Neural crest cell (in vitro differentiated cells): Measurements from ENCODE around the gene ZP4. TPM values are rescaled to one million over a fixed set of nuclear protein-coding genes. Genes with fewer than 3 reads are reported as not detected.

Source experiments
- DNase-seq: peaks from one replicate; pipeline ENCODE4 v3.0.0; 2021; ENCODE audit warnings: low read depth, mixed read lengths, low spot score
- H3K27ac Mint-ChIP-seq: one replicate; pipeline ENCODE4 v1.8.0; 2021; ENCODE audit warnings: mild to moderate bottlenecking, mixed read lengths; ENCODE audit not compliant: unreplicated experiment
- H3K27me3 Mint-ChIP-seq: 2 replicates; pipeline ENCODE4 v1.8.0; 2021; ENCODE audit warnings: low read depth, mild to moderate bottlenecking, mixed read lengths
- H3K36me3 Mint-ChIP-seq: 2 replicates; pipeline ENCODE4 v1.8.0; 2021; ENCODE audit warnings: low read depth, mild to moderate bottlenecking, mixed read lengths
- H3K4me1 Mint-ChIP-seq: 2 replicates; pipeline ENCODE4 v1.8.0; 2021; ENCODE audit warnings: mixed read lengths
- H3K4me3 Mint-ChIP-seq: one replicate; pipeline ENCODE4 v1.8.0; 2021; ENCODE audit warnings: mild to moderate bottlenecking, mixed read lengths
- H3K9me3 Mint-ChIP-seq: 2 replicates; pipeline ENCODE4 v1.8.0; 2021; ENCODE audit warnings: mixed read lengths
- total RNA-seq: library from RNA; stranded (reverse); gene quantifications from 2 replicates; pipeline ENCODE4 v1.2.1, GENCODE V29; 2021
- TF ChIP-seq, protein P1 (sequence below): fragments of 200-600 bp; sonication (generic); conservative IDR thresholded peaks from 2 replicates; pipeline ENCODE4 v1.5.0; 2021; ENCODE audit warnings: antibody characterized with exemption, mild to moderate bottlenecking

The ZP4 gene
- total RNA-seq, 1 donor from 2014 or later: not detected

- Mint-ChIP-seq H3K36me3 (no peaks in the 10 kb centered on the region), H3K27me3 (no peaks in the 10 kb centered on the region), H3K9me3 (peaks cover 2% of the 10 kb centered on the region), H3K4me3 (no peak overlapping the region), H3K27ac (no peak overlapping the region), H3K4me1 (peaks cover 16% of the 10 kb centered on the region)
- no peak for DNase-seq
- TF ChIP-seq, protein P1, sequence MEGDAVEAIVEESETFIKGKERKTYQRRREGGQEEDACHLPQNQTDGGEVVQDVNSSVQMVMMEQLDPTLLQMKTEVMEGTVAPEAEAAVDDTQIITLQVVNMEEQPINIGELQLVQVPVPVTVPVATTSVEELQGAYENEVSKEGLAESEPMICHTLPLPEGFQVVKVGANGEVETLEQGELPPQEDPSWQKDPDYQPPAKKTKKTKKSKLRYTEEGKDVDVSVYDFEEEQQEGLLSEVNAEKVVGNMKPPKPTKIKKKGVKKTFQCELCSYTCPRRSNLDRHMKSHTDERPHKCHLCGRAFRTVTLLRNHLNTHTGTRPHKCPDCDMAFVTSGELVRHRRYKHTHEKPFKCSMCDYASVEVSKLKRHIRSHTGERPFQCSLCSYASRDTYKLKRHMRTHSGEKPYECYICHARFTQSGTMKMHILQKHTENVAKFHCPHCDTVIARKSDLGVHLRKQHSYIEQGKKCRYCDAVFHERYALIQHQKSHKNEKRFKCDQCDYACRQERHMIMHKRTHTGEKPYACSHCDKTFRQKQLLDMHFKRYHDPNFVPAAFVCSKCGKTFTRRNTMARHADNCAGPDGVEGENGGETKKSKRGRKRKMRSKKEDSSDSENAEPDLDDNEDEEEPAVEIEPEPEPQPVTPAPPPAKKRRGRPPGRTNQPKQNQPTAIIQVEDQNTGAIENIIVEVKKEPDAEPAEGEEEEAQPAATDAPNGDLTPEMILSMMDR: no peak
These were observed 12.3 kb downstream of the ZP4 start for GRCh38 chr1:237878406-237878805.

- no peak for DNase-seq
- no peaks in the 10 kb centered on the region for H3K36me3 Mint-ChIP-seq
- TF ChIP-seq, protein P1: no peak
- no peaks in the 10 kb centered on the region for H3K27me3 Mint-ChIP-seq
- no peak overlapping the region for H3K27ac Mint-ChIP-seq
- H3K4me1 Mint-ChIP-seq: peaks cover 21% of the 10 kb centered on the region
- H3K4me3 Mint-ChIP-seq: no peak overlapping the region
- no peaks in the 10 kb centered on the region for H3K9me3 Mint-ChIP-seq
These were observed 13.1 kb downstream of the ZP4 start for GRCh38 chr1:237877631-237878030.

GRCh38 chr1:237875291-237875690, 15.4 kb downstream of the ZP4 start:
- H3K9me3 Mint-ChIP-seq: peaks cover 4% of the 10 kb centered on the region
- no peak for DNase-seq
- H3K27me3 Mint-ChIP-seq: no peaks in the 10 kb centered on the region
- TF ChIP-seq, protein P1: no peak
- peaks cover 21% of the 10 kb centered on the region for H3K4me1 Mint-ChIP-seq
- H3K27ac Mint-ChIP-seq: no peak overlapping the region
- no peaks in the 10 kb centered on the region for H3K36me3 Mint-ChIP-seq
- no peak overlapping the region for H3K4me3 Mint-ChIP-seq

DNA sequence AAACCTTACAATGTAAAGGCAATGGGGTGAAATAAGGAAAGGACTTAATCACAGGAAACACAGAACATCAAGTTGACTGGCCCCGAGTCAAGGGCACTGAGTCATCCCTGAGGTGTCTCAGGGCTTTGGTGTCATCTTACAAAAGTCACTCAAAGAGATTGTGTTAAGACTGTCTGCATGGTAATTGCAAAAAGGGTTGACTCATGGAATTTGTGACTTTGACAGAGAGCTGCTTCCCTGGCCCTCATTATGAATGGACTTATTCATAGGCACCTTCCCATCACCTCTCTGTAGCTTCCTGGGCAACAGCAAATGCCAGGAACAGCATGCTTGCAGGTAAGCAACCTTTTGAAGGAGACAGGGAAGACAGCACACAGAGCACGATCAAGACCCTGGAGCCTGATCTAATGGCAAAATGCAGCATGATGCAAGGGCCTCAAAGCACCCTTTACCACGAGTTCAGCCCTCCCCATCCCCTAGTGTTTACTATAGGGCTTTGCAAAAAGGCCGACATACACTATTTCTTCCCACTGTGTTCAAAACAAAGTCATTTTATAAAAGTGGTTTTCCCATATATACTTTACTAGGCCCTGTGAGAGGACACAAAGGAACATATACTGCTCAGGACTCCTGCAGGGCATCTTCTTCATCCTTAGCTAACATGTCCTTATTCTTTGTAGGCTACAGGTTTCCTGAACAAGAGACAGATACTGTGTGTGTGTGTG, 17.1 kb downstream of the ZP4 start:
- no peak for DNase-seq
- Mint-ChIP-seq H3K4me1 (peaks cover 21% of the 10 kb centered on the region), H3K36me3 (no peaks in the 10 kb centered on the region), H3K9me3 (peaks cover 4% of the 10 kb centered on the region), H3K27ac (peak overlapping the region; percentile 66), H3K27me3 (no peaks in the 10 kb centered on the region), H3K4me3 (no peak overlapping the region)
- TF ChIP-seq, protein P1: no peak

DNA sequence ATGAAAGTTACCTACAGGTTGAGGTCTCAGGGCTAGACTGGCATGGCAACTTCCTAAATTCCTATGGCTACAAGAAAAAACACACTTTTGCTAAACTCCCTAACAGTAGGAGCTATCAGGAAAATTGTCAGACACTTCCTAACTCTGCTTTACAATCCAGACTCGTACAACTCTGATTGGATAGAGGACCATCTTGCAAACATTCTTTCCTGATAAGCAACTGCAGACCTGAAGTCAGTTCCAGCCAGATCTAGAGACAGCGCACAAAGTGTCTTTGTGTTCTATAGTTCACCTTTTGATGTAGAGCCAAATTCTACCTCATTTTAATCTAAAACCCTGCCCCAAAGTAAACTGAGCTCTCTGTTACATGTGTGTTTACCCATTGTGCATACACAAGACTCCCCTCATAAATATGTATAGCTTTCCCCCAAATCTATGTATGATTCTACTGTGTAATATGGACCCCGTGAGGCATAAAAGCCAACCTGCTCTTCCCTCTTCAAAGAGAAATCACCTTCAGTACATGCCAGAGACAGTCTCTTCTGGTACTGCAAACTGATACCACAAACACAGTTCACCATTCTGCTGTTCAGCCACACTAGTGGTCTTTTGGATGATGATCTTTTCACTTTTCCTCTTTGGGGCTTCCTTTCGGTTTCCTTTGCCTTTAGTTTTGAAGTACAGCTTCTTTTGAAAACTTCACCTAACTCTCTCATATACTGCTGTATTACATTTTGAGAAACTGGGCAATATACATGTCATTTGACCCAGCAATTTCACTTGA, 21.7 kb downstream of the ZP4 start:
- TF ChIP-seq, protein P1: no peak
- Mint-ChIP-seq H3K27me3 (no peaks in the 10 kb centered on the region), H3K9me3 (peaks cover 4% of the 10 kb centered on the region), H3K4me3 (no peak overlapping the region), H3K36me3 (no peaks in the 10 kb centered on the region), H3K4me1 (peaks cover 19% of the 10 kb centered on the region), H3K27ac (no peak overlapping the region)
- DNase-seq: no peak
